ENCODE measurements around the gene LAMTOR4. TPM values are rescaled to one million over a fixed set of nuclear protein-coding genes. Genes with fewer than 3 reads are reported as not detected.

Gene LAMTOR4
- total and polyA plus RNA-seq, 10 of the 15 experiments (the other 5 are each of a cell fraction or from before 2014, with no cell fraction given): 73.4 to 297 (median 196) TPM

DNA sequence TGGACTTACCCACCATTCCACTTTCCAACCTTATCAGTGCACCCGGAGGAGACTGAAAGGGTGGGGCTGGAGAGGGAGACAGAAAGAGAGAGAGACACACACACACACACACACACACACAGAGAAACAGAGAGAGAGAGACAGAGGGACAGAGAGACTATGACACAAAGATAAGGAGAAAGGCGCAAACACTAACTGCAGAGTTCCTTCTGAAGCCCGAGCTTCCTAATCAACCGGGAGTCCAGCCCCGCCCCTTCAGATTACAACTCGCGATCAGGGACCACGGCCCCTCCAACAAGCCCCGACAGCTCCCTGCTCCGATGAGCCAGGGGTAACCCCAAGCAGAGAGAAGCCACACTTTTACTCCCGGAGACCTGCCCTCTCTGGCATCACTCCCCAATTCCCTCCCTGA lies 19.2 kb downstream of the LAMTOR4 start:
- Histone ChIP-seq H3K4me1 (ENCODE audit: control insufficient read depth, insufficient read depth, low read length) (peaks cover 49% of the 10 kb centered on the region), H3K4me2 (ENCODE audit: control insufficient read depth, insufficient read depth) (peak overlapping the region; percentile 66), H3K9me3 (replicated peaks; ENCODE audit: control insufficient read depth, insufficient read depth, low read length) (no peaks in the 10 kb centered on the region), H3K27ac (ENCODE audit: control insufficient read depth, insufficient read depth) (no peak overlapping the region), H3K27me3 (replicated peaks in 1 of 2; ENCODE audit: control insufficient read depth in 2 of 2, insufficient read depth in 2 of 2, low read length in 1 of 2) (peaks cover 4 to 6% of the 10 kb centered on the region in 2 experiments; a peak in 3 of 4 replicates), H4K20me1 (ENCODE audit: control insufficient read depth, insufficient read depth) (no peaks in the 10 kb centered on the region), H2AFZ (ENCODE audit: control insufficient read depth, low read depth, low read length) (peak overlapping the region; percentile 35), H3K9ac (ENCODE audit: control insufficient read depth, insufficient read depth, low read length) (peak overlapping the region; percentile 43), H3K4me3 (peak overlapping the region; percentile 60), H3K79me2 (ENCODE audit: control insufficient read depth, insufficient read depth, low read length) (no peaks in the 10 kb centered on the region), H3K36me3 (ENCODE audit: control insufficient read depth in 2 of 2, insufficient read depth in 2 of 2, low read length in 1 of 2) (no peaks in the 10 kb centered on the region)
- 24% methylated on average over 11 of the region's 11 CpGs for WGBS (ENCODE audit: insufficient coverage, insufficient replicate concordance, low lambda C conversion rate, missing lambda C conversion rate)
- intact Hi-C loops (cut with micrococcal nuclease; ENCODE audit: unreplicated experiment): no loop called here
- ChIA-PET CTCF (interaction anchor here (0.6 to 2.2 kb wide), 10 partner anchors 9 to 54 kb away, joined by 3 to 9 read pairs (median 6); partner anchors contain the start of gene TRAPPC14), RAD21 (ENCODE audit: unreplicated experiment) (interaction anchor here (0.7 to 1.9 kb wide), 10 partner anchors 9 to 240 kb away, joined by 3 to 7 read pairs (median 4); partner anchors contain the start of genes GPC2, LAMTOR4, STAG3 and TRAPPC14), SMC1A (ENCODE audit: uncharacterized antibody, unreplicated experiment) (interaction anchor here (1.1 to 2.0 kb wide), 7 partner anchors 12 to 53 kb away, joined by 3 to 7 read pairs (median 4); partner anchors contain the start of gene LAMTOR4), POLR2A (interaction anchor here (0.6 to 3.3 kb wide), 10 partner anchors 10 to 68 kb away, joined by 3 to 11 read pairs (median 3); partner anchors contain the start of genes GPC2, LAMTOR4 and STAG3)
- in situ Hi-C loops (cut with MboI): no loop called here
- ATAC-seq (peak; percentile 40), DNase-seq (ENCODE audit: low read depth, low spot score) (no peak), FAIRE-seq (no peak)
- TF ChIP-seq ZBED1 (IDR thresholded peaks at IDR 0.05; ENCODE audit: borderline replicate concordance) (no peak), NBN (IDR thresholded peaks at IDR 0.05) (peak; percentile 42; the same call in 1 of the 2 replicates)
- no TSS peak for BruUV-seq (replicated peaks)

DNA sequence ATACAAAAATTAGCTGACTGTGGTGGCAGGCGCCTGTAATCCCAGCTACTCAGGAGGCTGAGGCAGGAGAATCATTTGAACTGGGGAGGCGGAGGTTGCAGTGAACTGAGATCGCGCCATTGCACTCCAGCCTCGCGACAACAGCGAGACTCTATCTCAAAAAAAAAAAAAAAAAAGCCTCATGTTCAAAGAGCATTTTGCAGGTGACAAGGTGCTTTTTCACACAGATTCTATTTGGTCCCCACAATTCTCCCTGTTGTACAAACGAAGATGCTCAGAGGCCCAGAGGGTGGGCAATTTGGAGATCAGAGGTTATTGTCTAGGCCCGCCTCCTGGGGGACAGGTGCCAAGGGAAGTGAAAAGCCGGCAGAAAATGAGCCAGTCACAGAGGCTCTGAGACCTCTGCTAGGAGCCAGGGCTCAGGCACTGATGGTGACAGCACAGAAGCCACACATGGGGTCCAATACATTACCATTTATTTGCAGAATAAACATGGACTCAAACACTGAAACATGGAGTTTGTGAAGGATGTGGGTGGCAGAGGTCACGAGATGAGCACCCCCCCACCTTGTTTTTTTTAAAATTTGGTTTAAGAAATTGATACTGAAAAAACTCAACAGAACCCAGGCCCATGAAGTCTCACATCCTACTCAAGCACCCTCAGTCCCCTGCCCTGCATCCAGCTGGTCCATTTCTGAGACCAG lies 20.6 kb downstream of the LAMTOR4 start:
- H3K27ac ChIP-seq (ENCODE audit: control insufficient read depth, insufficient read depth): no peak overlapping the region
- H3K4me2 ChIP-seq (ENCODE audit: control insufficient read depth, insufficient read depth): peak overlapping the region; percentile 63
- ChIA-PET POLR2A (interaction anchor here (0.6 to 3.3 kb wide), 4 partner anchors 8 to 199 kb away, joined by 3 to 11 read pairs (median 3); partner anchors contain the start of genes GPC2, LAMTOR4 and STAG3), CTCF (interaction anchor here (0.9 to 2.2 kb wide), 5 partner anchors 10 to 33 kb away, joined by 3 to 9 read pairs (median 7); partner anchors contain the start of gene TRAPPC14), RAD21 (ENCODE audit: unreplicated experiment) (interaction anchor here (1.5 to 1.9 kb wide), 2 partner anchors 36 to 238 kb away, joined by 3 to 7 read pairs; no protein-coding TSS in a partner anchor), SMC1A (ENCODE audit: uncharacterized antibody, unreplicated experiment) (interaction anchor here (1.5 to 2.0 kb wide), 2 partner anchors 11 to 36 kb away, joined by 4 to 6 read pairs; no protein-coding TSS in a partner anchor)
- in situ Hi-C loops (cut with MboI): no loop called here
- no peaks in the 10 kb centered on the region for H3K9me3 ChIP-seq (replicated peaks; ENCODE audit: control insufficient read depth, insufficient read depth, low read length)
- no peaks in the 10 kb centered on the region for H4K20me1 ChIP-seq (ENCODE audit: control insufficient read depth, insufficient read depth)
- H3K9ac ChIP-seq (ENCODE audit: control insufficient read depth, insufficient read depth, low read length): no peak overlapping the region
- no peaks in the 10 kb centered on the region for H3K79me2 ChIP-seq (ENCODE audit: control insufficient read depth, insufficient read depth, low read length)
- peaks cover 49% of the 10 kb centered on the region for H3K4me1 ChIP-seq (ENCODE audit: control insufficient read depth, insufficient read depth, low read length)
- DNase-seq (ENCODE audit: low read depth, low spot score) (no peak), ATAC-seq (peak; percentile 47), FAIRE-seq (no peak)
- no TSS peak for BruUV-seq (replicated peaks)
- H2AFZ ChIP-seq (ENCODE audit: control insufficient read depth, low read depth, low read length): no peak overlapping the region
- H3K36me3 ChIP-seq (ENCODE audit: control insufficient read depth in 2 of 2, insufficient read depth in 2 of 2, low read length in 1 of 2): no peaks in the 10 kb centered on the region
- peaks cover 4 to 6% of the 10 kb centered on the region in 2 experiments; a peak in 3 of 4 replicates for H3K27me3 ChIP-seq (replicated peaks in 1 of 2; ENCODE audit: control insufficient read depth in 2 of 2, insufficient read depth in 2 of 2, low read length in 1 of 2)
- intact Hi-C loops (cut with micrococcal nuclease; ENCODE audit: unreplicated experiment): no loop called here
- 66% methylated on average over 11 of the region's 11 CpGs for WGBS (ENCODE audit: insufficient coverage, insufficient replicate concordance, low lambda C conversion rate, missing lambda C conversion rate)
- no peak overlapping the region for H3K4me3 ChIP-seq
- TF ChIP-seq, protein P1, sequence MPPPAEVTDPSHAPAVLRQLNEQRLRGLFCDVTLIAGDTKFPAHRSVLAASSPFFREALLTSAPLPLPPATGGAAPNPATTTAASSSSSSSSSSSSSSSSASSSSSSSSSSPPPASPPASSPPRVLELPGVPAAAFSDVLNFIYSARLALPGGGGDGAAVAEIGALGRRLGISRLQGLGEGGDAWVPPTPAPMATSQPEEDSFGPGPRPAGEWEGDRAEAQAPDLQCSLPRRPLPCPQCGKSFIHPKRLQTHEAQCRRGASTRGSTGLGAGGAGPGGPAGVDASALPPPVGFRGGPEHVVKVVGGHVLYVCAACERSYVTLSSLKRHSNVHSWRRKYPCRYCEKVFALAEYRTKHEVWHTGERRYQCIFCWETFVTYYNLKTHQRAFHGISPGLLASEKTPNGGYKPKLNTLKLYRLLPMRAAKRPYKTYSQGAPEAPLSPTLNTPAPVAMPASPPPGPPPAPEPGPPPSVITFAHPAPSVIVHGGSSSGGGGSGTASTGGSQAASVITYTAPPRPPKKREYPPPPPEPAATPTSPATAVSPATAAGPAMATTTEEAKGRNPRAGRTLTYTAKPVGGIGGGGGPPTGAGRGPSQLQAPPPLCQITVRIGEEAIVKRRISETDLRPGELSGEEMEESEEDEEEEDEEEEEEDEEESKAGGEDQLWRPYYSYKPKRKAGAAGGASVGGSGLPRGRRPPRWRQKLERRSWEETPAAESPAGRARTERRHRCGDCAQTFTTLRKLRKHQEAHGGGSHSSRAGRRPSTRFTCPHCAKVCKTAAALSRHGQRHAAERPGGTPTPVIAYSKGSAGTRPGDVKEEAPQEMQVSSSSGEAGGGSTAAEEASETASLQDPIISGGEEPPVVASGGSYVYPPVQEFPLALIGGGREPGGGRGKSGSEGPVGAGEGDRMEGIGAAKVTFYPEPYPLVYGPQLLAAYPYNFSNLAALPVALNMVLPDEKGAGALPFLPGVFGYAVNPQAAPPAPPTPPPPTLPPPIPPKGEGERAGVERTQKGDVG (CRISPR knock-in tag; IDR thresholded peaks at IDR 0.05): no peak
- TF ChIP-seq WRNIP1 (IDR thresholded peaks at IDR 0.05; ENCODE audit: borderline replicate concordance, low read depth, low read length) (no peak), TCF3 (IDR thresholded peaks at IDR 0.05; ENCODE audit: borderline replicate concordance, insufficient read depth, low read depth, low read length) (no peak), CHD1 (IDR thresholded peaks at IDR 0.05; ENCODE audit: low read depth, low read length) (no peak), ZZZ3 (IDR thresholded peaks at IDR 0.05; ENCODE audit: control insufficient read depth, insufficient read length, low read depth) (no peak), EED (IDR thresholded peaks at IDR 0.05; ENCODE audit: low read depth) (no peak), TARDBP (IDR thresholded peaks at IDR 0.05; ENCODE audit: borderline replicate concordance) (no peak), ZBED1 (IDR thresholded peaks at IDR 0.05; ENCODE audit: borderline replicate concordance) (no peak), NR2F1 (conservative IDR thresholded peaks at IDR 0.05) (no peak), NFXL1 (IDR thresholded peaks at IDR 0.05; ENCODE audit: borderline replicate concordance) (no peak), MEF2B (IDR thresholded peaks at IDR 0.05; ENCODE audit: partially characterized antibody, poor library complexity, severe bottlenecking) (no peak), BCL11A (IDR thresholded peaks at IDR 0.05; ENCODE audit: low read depth, low read length) (no peak)

Data from GM12878 (cell line).